ENCODE data around the gene RTF1. TPM values are rescaled to one million over a fixed set of nuclear protein-coding genes. Genes with fewer than 3 reads are reported as not detected.

The RTF1 gene
- total RNA-seq, 1 experiment from 2014 or later: 49.5 TPM

GRCh38 chr15:41483519-41483918, 66.6 kb downstream of the RTF1 start:
- Histone ChIP-seq H3K4me2 (ENCODE audit: insufficient read depth, insufficient read length, low read length) (no peak overlapping the region), H3K79me2 (ENCODE audit: insufficient read depth, low read length) (no peaks in the 10 kb centered on the region), H2BK5ac (ENCODE audit: insufficient read length, low read length) (no peak overlapping the region), H2AFZ (ENCODE audit: low read length) (no peak overlapping the region), H4K8ac (replicated peaks; ENCODE audit: insufficient read length, low read depth, low read length) (no peak overlapping the region), H2BK20ac (ENCODE audit: low read depth, low read length, poor library complexity, severe bottlenecking) (no peak overlapping the region), H3K4me1 (ENCODE audit: insufficient read depth, low read length) (no peaks in the 10 kb centered on the region), H3K9ac (ENCODE audit: extremely low read depth, insufficient read length, low read length) (no peak overlapping the region), H3K14ac (ENCODE audit: insufficient read depth, low read length) (no peak overlapping the region), H3K27me3 (ENCODE audit: insufficient read depth, low read length) (no peaks in the 10 kb centered on the region), H3K79me1 (ENCODE audit: insufficient read depth, low read depth, low read length, poor library complexity, severe bottlenecking) (no peaks in the 10 kb centered on the region), H3K9me3 (ENCODE audit: control insufficient read depth, low read depth, low read length) (no peaks in the 10 kb centered on the region), H3K56ac (ENCODE audit: insufficient read length, low read depth, low read length) (no peak overlapping the region), H3K23ac (ENCODE audit: insufficient read length, low read depth, low read length) (no peak overlapping the region), H4K20me1 (ENCODE audit: control insufficient read depth, insufficient read depth, insufficient read length) (no peaks in the 10 kb centered on the region), H4K91ac (ENCODE audit: insufficient read length, low read depth, low read length) (no peak overlapping the region), H4K5ac (ENCODE audit: insufficient read length, low read depth, low read length) (no peak overlapping the region), H3K27ac (ENCODE audit: insufficient read length, low read depth, low read length) (no peak overlapping the region), H2BK120ac (ENCODE audit: low read depth, low read length, poor library complexity, severe bottlenecking) (no peak overlapping the region), H2BK12ac (ENCODE audit: insufficient read length, low read depth, low read length) (no peak overlapping the region), H3K18ac (ENCODE audit: insufficient read length, low read depth, low read length) (no peak overlapping the region), H2AK5ac (ENCODE audit: insufficient read length, low read length) (no peak overlapping the region), H2BK15ac (ENCODE audit: low read depth, low read length) (no peak overlapping the region), H3T11ph (ENCODE audit: low read length) (no peak overlapping the region), H3K23me2 (ENCODE audit: insufficient read length, low read depth, low read length, poor library complexity, severe bottlenecking) (no peaks in the 10 kb centered on the region), H3K4ac (ENCODE audit: low read depth, low read length) (no peak overlapping the region)
- H3K27ac Mint-ChIP-seq: peak overlapping the region in 1 of 3 experiments; percentile 45; a peak in 1 of 7 replicates
- H3K4me3 Mint-ChIP-seq: no peak overlapping the region
- H3K4me1 Mint-ChIP-seq: no peaks in the 10 kb centered on the region
- H3K27me3 Mint-ChIP-seq (ENCODE audit: low read depth): peaks cover 4% of the 10 kb centered on the region
- WGBS (ENCODE audit: extremely low coverage, insufficient read length, low lambda C conversion rate): no CpG with 5 or more reads among the region's 2 CpGs
- DNase-seq: no peak
- H3K9me3 Mint-ChIP-seq: no peaks in the 10 kb centered on the region
- peaks cover 27 to 48% (median 33%) of the 10 kb centered on the region in 3 experiments; a peak in 6 of 7 replicates for H3K36me3 Mint-ChIP-seq (ENCODE audit: insufficient read depth in 1 of 3, low read depth in 3 of 3)
- no peak for TF ChIP-seq CTCF (conservative IDR thresholded peaks at IDR 0.05)
